ENCODE results near the gene TSEN2. TPM values are rescaled to one million over a fixed set of nuclear protein-coding genes. Genes with fewer than 3 reads are reported as not detected.

Gene TSEN2
- total and polyA plus RNA-seq, 2 of the 13 experiments (the other 11 are each of a cell fraction or from before 2014, with no cell fraction given) = 11.0 to 17.3 TPM

DNA sequence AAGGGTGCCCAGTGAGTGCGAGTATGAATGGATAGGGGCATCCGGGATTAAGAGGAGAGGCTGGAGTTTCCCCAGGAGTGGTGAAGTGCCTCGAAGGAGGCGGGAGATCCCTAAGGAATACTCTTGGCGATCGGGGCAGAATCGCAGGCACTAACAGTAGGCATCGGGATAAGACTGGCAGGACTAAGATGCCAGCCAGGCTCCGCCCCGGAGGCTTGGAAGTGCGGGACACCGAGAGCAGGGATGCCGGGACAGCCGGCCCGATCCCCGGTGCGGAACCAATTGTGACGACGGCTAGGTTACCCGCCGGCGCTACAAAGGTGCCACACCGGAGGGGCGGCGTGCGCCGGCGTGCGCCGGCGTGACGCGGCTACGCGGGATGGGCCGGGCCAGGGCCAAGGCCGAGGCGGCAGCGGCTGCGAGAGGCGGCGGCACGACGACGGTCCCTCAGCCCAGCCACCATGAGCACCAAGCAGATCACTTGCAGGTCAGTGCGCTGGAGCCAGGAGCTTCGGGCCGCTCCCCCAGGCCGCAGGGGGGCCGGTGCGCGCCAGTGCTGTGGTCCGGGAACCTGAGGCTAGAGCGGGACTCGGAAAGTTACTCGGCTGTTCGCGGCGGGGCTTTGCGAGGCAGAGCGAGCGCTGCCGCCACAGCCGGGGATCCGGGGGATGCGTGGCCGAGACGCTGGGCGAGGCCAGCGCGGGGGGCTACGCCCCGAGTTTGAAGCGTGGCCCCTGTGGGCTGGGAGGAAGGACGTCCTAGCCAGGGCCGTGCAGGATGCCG is 72.6 kb downstream of the TSEN2 start, which contains the start of gene MKRN2 (continued):
- TF ChIP-seq, protein P1, sequence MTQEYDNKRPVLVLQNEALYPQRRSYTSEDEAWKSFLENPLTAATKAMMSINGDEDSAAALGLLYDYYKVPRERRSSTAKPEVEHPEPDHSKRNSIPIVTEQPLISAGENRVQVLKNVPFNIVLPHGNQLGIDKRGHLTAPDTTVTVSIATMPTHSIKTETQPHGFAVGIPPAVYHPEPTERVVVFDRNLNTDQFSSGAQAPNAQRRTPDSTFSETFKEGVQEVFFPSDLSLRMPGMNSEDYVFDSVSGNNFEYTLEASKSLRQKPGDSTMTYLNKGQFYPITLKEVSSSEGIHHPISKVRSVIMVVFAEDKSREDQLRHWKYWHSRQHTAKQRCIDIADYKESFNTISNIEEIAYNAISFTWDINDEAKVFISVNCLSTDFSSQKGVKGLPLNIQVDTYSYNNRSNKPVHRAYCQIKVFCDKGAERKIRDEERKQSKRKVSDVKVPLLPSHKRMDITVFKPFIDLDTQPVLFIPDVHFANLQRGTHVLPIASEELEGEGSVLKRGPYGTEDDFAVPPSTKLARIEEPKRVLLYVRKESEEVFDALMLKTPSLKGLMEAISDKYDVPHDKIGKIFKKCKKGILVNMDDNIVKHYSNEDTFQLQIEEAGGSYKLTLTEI (CRISPR knock-in tag; conservative IDR thresholded peaks at IDR 0.05) = no peak
- no peak for TF ChIP-seq PAF1 (CRISPR knock-in tag; IDR thresholded peaks at IDR 0.05)
- no peak for TF ChIP-seq SOX6 (IDR thresholded peaks at IDR 0.05)
- peak; percentile 54 for TF ChIP-seq SOX6 (CRISPR knock-in tag; IDR thresholded peaks at IDR 0.05)
- TF ChIP-seq TOPORS (CRISPR knock-in tag; IDR thresholded peaks at IDR 0.05) = 0 out of 2 replicates have a peak, but pooled peaks have one; percentile 48
- TF ChIP-seq, protein P2, sequence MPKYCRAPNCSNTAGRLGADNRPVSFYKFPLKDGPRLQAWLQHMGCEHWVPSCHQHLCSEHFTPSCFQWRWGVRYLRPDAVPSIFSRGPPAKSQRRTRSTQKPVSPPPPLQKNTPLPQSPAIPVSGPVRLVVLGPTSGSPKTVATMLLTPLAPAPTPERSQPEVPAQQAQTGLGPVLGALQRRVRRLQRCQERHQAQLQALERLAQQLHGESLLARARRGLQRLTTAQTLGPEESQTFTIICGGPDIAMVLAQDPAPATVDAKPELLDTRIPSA (CRISPR knock-in tag; IDR thresholded peaks at IDR 0.05; ENCODE audit: borderline replicate concordance) = 0 out of 2 replicates have a peak, but pooled peaks have one; percentile 67
- TF ChIP-seq ZNF251 (CRISPR knock-in tag; IDR thresholded peaks at IDR 0.05) = no peak
- TF ChIP-seq ZNF780A (CRISPR knock-in tag; IDR thresholded peaks at IDR 0.05) = no peak
- no peak for TF ChIP-seq KAT2B (IDR thresholded peaks at IDR 0.05; ENCODE audit: borderline replicate concordance, low read depth, low read length)
- 0 out of 2 replicates have a peak, but pooled peaks have one; percentile 49 for TF ChIP-seq GATA4 (IDR thresholded peaks at IDR 0.05; ENCODE audit: borderline replicate concordance, low read depth)
- TF ChIP-seq ZNF343 (CRISPR knock-in tag; IDR thresholded peaks at IDR 0.05) = peak; percentile 80
- TF ChIP-seq, protein P3, sequence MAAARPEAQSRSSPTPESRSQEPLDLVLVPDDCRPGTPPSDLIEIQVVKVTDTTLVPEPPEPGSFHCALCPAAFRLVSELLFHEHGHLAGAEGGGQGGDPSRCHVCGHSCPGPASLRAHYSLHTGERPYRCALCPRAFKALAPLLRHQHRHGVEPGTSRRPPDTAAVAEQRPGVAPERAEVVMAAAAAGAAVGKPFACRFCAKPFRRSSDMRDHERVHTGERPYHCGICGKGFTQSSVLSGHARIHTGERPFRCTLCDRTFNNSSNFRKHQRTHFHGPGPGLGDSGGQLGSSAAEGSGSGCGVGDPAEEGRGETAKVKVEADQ (CRISPR knock-in tag; IDR thresholded peaks at IDR 0.05; ENCODE audit: borderline replicate concordance) = peak; percentile 73; the same call in 1 of the 2 replicates
- TF ChIP-seq ZNF124 (CRISPR knock-in tag; IDR thresholded peaks at IDR 0.05) = no peak
- peak; percentile 42; the same call in 1 of the 2 replicates for TF ChIP-seq MTA1 (CRISPR knock-in tag; IDR thresholded peaks at IDR 0.05; ENCODE audit: borderline replicate concordance)
- no peak for TF ChIP-seq HHEX (CRISPR knock-in tag; IDR thresholded peaks at IDR 0.05)
- peak; percentile 71; the same call in 1 of the 2 replicates for TF ChIP-seq RXRB (CRISPR knock-in tag; IDR thresholded peaks at IDR 0.05; ENCODE audit: borderline replicate concordance)
- peak; percentile 82 for TF ChIP-seq ZBTB38 (CRISPR knock-in tag; IDR thresholded peaks at IDR 0.05)
- TF ChIP-seq THYN1 (CRISPR knock-in tag; IDR thresholded peaks at IDR 0.05; ENCODE audit: borderline replicate concordance, low read depth) = no peak
- TF ChIP-seq ZZZ3 (CRISPR knock-in tag; IDR thresholded peaks at IDR 0.05; ENCODE audit: borderline replicate concordance) = no peak
- TF ChIP-seq ZNF746 (CRISPR knock-in tag; IDR thresholded peaks at IDR 0.05) = peak; percentile 56
- peak; percentile 84 for TF ChIP-seq ZNF430 (CRISPR knock-in tag; IDR thresholded peaks at IDR 0.05)
- TF ChIP-seq, protein P4, sequence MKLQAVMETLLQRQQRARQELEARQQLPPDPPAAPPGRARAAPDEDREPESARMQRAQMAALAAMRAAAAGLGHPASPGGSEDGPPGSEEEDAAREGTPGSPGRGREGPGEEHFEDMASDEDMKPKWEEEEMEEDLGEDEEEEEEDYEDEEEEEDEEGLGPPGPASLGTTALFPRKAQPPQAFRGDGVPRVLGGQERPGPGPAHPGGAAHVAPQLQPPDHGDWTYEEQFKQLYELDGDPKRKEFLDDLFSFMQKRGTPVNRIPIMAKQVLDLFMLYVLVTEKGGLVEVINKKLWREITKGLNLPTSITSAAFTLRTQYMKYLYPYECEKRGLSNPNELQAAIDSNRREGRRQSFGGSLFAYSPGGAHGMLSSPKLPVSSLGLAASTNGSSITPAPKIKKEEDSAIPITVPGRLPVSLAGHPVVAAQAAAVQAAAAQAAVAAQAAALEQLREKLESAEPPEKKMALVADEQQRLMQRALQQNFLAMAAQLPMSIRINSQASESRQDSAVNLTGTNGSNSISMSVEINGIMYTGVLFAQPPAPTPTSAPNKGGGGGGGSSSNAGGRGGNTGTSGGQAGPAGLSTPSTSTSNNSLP (IDR thresholded peaks at IDR 0.05; ENCODE audit: low read depth, low read length) = no peak
- TF ChIP-seq, protein P5, sequence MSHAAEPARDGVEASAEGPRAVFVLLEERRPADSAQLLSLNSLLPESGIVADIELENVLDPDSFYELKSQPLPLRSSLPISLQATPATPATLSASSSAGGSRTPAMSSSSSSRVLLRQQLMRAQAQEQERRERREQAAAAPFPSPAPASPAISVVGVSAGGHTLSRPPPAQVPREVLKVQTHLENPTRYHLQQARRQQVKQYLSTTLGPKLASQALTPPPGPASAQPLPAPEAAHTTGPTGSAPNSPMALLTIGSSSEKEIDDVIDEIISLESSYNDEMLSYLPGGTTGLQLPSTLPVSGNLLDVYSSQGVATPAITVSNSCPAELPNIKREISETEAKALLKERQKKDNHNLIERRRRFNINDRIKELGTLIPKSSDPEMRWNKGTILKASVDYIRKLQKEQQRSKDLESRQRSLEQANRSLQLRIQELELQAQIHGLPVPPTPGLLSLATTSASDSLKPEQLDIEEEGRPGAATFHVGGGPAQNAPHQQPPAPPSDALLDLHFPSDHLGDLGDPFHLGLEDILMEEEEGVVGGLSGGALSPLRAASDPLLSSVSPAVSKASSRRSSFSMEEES (CRISPR knock-in tag; IDR thresholded peaks at IDR 0.05) = no peak
